ENCODE results near the gene KIAA1755. TPM values are rescaled to one million over a fixed set of nuclear protein-coding genes. Genes with fewer than 3 reads are reported as not detected.

The KIAA1755 gene
- total and polyA plus RNA-seq, 12 donors: 2.7 to 7.7 (median 5.2) TPM

DNA sequence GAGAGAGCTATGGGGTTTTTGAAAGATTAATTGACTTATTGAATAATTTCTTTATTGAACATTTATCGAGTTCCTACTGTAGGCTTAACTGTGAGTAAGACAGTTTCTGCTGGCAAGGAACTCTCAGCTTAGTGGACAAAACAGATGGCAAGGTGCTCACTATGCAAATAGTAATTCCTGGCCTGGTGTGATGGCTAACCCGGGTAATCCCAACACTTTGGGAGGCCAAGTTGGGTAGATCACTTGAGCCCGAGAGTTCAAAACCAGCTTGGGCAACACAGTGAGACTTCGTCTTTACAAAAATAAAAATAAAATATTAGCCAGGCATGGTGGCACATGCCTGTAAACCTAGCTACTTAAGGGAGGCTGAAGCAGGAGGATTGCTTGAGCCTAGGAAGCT, 82.0 kb downstream of the KIAA1755 start:
- ATAC-seq (no peak), DNase-seq (no peak)
- H3K4me3 ChIP-seq: no peak overlapping the region
- WGBS, 2 donors: 91% methylated on average over 4 of the region's 4 CpGs
- no peaks in the 10 kb centered on the region for H3K27me3 ChIP-seq
- peaks cover 0 to 6% (median 0%) of the 10 kb centered on the region in 9 donors for H3K4me1 ChIP-seq
- no peak for TF ChIP-seq CTCF (IDR thresholded peaks at IDR 0.05)
- intact Hi-C loops (cut with DNase I): loop anchor here in 1 of 10 donors (5.0 kb wide), 1 partner anchor 39 kb away; no protein-coding TSS in a partner anchor
- H3K9me3 ChIP-seq: peaks cover 0 to 15% (median 0%) of the 10 kb centered on the region in 11 donors
- no peak overlapping the region for H3K27ac ChIP-seq
- H3K36me3 ChIP-seq: no peaks in the 10 kb centered on the region

DNA sequence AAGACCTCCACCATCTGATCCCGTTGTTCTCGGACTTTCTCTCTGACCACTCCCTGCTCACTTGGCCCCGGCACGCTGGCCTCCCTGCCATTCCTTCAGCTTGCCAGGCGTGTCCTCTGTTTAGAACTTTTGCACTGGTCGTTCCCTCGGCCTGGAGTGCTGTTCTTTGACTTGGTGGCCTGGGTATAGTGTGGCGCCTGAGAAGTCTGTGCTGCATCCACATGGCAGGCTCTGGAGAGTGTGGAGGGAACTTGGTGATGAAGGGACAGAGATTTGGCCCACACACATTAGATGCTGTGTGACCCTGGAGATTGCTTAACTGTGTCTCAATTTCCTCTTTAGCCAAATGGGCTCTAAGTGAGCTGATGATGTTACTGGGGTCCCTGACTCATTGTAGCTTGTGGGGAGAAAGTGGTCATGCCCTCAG, 82.5 kb downstream of the KIAA1755 start:
- 82 to 87% methylated on average over 8 of the region's 8 CpGs for WGBS, 2 donors

GRCh38 chr20:38177201-38177600, 83.3 kb downstream of the KIAA1755 start:
- no peak for TF ChIP-seq CTCF (IDR thresholded peaks at IDR 0.05)
- WGBS, 2 donors: 88 to 92% methylated on average over 9 of the region's 9 CpGs
- ATAC-seq (no peak), DNase-seq (no peak)
- Histone ChIP-seq H3K36me3 (no peaks in the 10 kb centered on the region), H3K4me3 (no peak overlapping the region), H3K4me1 (peaks cover 0 to 14% (median 2%) of the 10 kb centered on the region in 9 donors), H3K27ac (no peak overlapping the region), H3K9me3 (peaks cover 0 to 10% (median 0%) of the 10 kb centered on the region in 11 donors), H3K27me3 (no peaks in the 10 kb centered on the region)
- intact Hi-C loops (cut with DNase I): loop anchor here in 1 of 10 donors (5.0 kb wide), 1 partner anchor 40 kb away; no protein-coding TSS in a partner anchor

More for the DNA sequence above, 82.5 kb downstream of the KIAA1755 start:
- ATAC-seq: peak in 2 of 8 donors; percentile 43 to 49
- H3K27me3 ChIP-seq: no peaks in the 10 kb centered on the region
- peaks cover 0 to 11% (median 0%) of the 10 kb centered on the region in 9 donors for H3K4me1 ChIP-seq
- no peak overlapping the region for H3K4me3 ChIP-seq
- H3K27ac ChIP-seq: no peak overlapping the region
- no peak for DNase-seq
- no peaks in the 10 kb centered on the region for H3K36me3 ChIP-seq
- peaks cover 0 to 15% (median 0%) of the 10 kb centered on the region in 11 donors for H3K9me3 ChIP-seq
- intact Hi-C loops (cut with DNase I): loop anchor here in 1 of 10 donors (5.0 kb wide), 1 partner anchor 39 kb away; no protein-coding TSS in a partner anchor
- no peak for TF ChIP-seq CTCF (IDR thresholded peaks at IDR 0.05)

GRCh38 chr20:38175304-38176180, 85.0 kb downstream of the KIAA1755 start:
- Histone ChIP-seq H3K27me3 (no peaks in the 10 kb centered on the region), H3K27ac (no peak overlapping the region), H3K4me1 (peaks cover 0 to 25% (median 7%) of the 10 kb centered on the region in 9 donors), H3K4me3 (no peak overlapping the region), H3K36me3 (no peaks in the 10 kb centered on the region), H3K9me3 (no peaks in the 10 kb centered on the region)
- 75 to 82% methylated on average over 16 of the region's 16 CpGs for WGBS, 2 donors
- ATAC-seq: no peak
- DNase-seq: no peak
- intact Hi-C loops (cut with DNase I): loop anchor here in 1 of 10 donors (5.0 kb wide), 1 partner anchor 42 kb away; no protein-coding TSS in a partner anchor
- no peak for TF ChIP-seq CTCF (IDR thresholded peaks at IDR 0.05)

Data from heart right ventricle (tissue), 16 donors.